ENCODE results near the gene YEATS2. TPM values are rescaled to one million over a fixed set of nuclear protein-coding genes. Genes with fewer than 3 reads are reported as not detected.

YEATS2 gene
- total RNA-seq, 6 experiments from 2014 or later: 3.8 to 12.1 (median 7.3) TPM

GRCh38 chr3:183824761-183825455 is 127.3 kb downstream of the YEATS2 start:
- H3K9me3 ChIP-seq: no peaks in the 10 kb centered on the region
- no peaks in the 10 kb centered on the region for H3K27me3 ChIP-seq
- intact Hi-C loops (cut with DNase I): no loop called here
- TF ChIP-seq, protein P1, sequence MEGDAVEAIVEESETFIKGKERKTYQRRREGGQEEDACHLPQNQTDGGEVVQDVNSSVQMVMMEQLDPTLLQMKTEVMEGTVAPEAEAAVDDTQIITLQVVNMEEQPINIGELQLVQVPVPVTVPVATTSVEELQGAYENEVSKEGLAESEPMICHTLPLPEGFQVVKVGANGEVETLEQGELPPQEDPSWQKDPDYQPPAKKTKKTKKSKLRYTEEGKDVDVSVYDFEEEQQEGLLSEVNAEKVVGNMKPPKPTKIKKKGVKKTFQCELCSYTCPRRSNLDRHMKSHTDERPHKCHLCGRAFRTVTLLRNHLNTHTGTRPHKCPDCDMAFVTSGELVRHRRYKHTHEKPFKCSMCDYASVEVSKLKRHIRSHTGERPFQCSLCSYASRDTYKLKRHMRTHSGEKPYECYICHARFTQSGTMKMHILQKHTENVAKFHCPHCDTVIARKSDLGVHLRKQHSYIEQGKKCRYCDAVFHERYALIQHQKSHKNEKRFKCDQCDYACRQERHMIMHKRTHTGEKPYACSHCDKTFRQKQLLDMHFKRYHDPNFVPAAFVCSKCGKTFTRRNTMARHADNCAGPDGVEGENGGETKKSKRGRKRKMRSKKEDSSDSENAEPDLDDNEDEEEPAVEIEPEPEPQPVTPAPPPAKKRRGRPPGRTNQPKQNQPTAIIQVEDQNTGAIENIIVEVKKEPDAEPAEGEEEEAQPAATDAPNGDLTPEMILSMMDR (IDR thresholded peaks at IDR 0.05): no peak
- no peak for TF ChIP-seq POLR2A (IDR thresholded peaks at IDR 0.05)
- no peak overlapping the region for H3K27ac ChIP-seq
- ATAC-seq: peak; percentile 5 to 33 (median 19)
- peaks cover 0 to 3% (median 0%) of the 10 kb centered on the region in 4 donors for H3K36me3 ChIP-seq
- H3K4me1 ChIP-seq: peaks cover 0 to 16% (median 0%) of the 10 kb centered on the region in 4 donors
- peak overlapping the region; percentile 35 to 56 (median 44) for H3K4me3 ChIP-seq
- WGBS (ENCODE audit: insufficient coverage, low coverage, low lambda C conversion rate, missing lambda C conversion rate): no CpG with 5 or more reads among the region's 88 CpGs
- no peak for DNase-seq

GRCh38 chr3:183825456-183826161 is 128.0 kb downstream of the YEATS2 start, which contains the start of gene MAP6D1:
Gene MAP6D1 (minus strand): TSS chr3:183825577. CDS start chr3:183825547, 30 bp downstream.
- ATAC-seq: peak; percentile 27 to 52 (median 38)
- peak within 1 kb of the TSS; percentile 35 to 56 (median 44) for H3K4me3 ChIP-seq

GRCh38 chr3:183826448-183827250 is 129.1 kb downstream of the YEATS2 start:
- peak; percentile 76 to 87 (median 86) for DNase-seq
- ATAC-seq: peak; percentile 66 to 91 (median 80)
- H3K27ac ChIP-seq: peak overlapping the region in 1 of 3 donors; percentile 45
- TF ChIP-seq POLR2A (IDR thresholded peaks at IDR 0.05): no peak
- 72% methylated on average over 9 of the region's 14 CpGs for WGBS (ENCODE audit: insufficient coverage, low coverage, low lambda C conversion rate, missing lambda C conversion rate)
- H3K27me3 ChIP-seq: no peaks in the 10 kb centered on the region
- H3K36me3 ChIP-seq: peaks cover 0 to 19% (median 0%) of the 10 kb centered on the region in 4 donors
- H3K9me3 ChIP-seq: no peaks in the 10 kb centered on the region
- peaks cover 0 to 16% (median 0%) of the 10 kb centered on the region in 4 donors for H3K4me1 ChIP-seq
- intact Hi-C loops (cut with DNase I): no loop called here
- H3K4me3 ChIP-seq: no peak overlapping the region

More at GRCh38 chr3:183825456-183826161, 128.0 kb downstream of the YEATS2 start, which contains the start of gene MAP6D1:
- intact Hi-C loops (cut with DNase I): no loop called here
- Histone ChIP-seq H3K4me1 (peaks cover 0 to 16% (median 0%) of the 10 kb centered on the region in 4 donors), H3K27ac (no peak within 1 kb of the TSS), H3K9me3 (no peaks in the 10 kb centered on the region), H3K27me3 (no peaks in the 10 kb centered on the region), H3K36me3 (peaks cover 0 to 9% (median 0%) of the 10 kb centered on the region in 4 donors)
- no peak for TF ChIP-seq POLR2A (IDR thresholded peaks at IDR 0.05)
- TF ChIP-seq, protein P1 (IDR thresholded peaks at IDR 0.05): peak in 2 of 4 donors; percentile 7 to 23
- WGBS (ENCODE audit: insufficient coverage, low coverage, low lambda C conversion rate, missing lambda C conversion rate): no CpG with 5 or more reads among the region's 69 CpGs
- DNase-seq: peak in 1 of 3 donors; percentile 27

GRCh38 chr3:183827809-183828537 is 130.4 kb downstream of the YEATS2 start:
- Histone ChIP-seq H3K36me3 (peaks cover 0 to 27% (median 1%) of the 10 kb centered on the region in 4 donors), H3K9me3 (no peaks in the 10 kb centered on the region), H3K4me1 (peaks cover 0 to 16% (median 0%) of the 10 kb centered on the region in 4 donors), H3K4me3 (no peak overlapping the region), H3K27me3 (no peaks in the 10 kb centered on the region), H3K27ac (no peak overlapping the region)
- TF ChIP-seq POLR2A (IDR thresholded peaks at IDR 0.05): no peak
- TF ChIP-seq, protein P1 (IDR thresholded peaks at IDR 0.05): no peak
- DNase-seq (no peak), ATAC-seq (no peak)
- intact Hi-C loops (cut with DNase I): no loop called here
- WGBS (ENCODE audit: insufficient coverage, low coverage, low lambda C conversion rate, missing lambda C conversion rate): 84% methylated on average over 8 of the region's 14 CpGs

Data from right lobe of liver (tissue), 6 donors.